ENCODE data around the gene RNF220. TPM values are rescaled to one million over a fixed set of nuclear protein-coding genes. Genes with fewer than 3 reads are reported as not detected.

RNF220 gene
- total and polyA plus RNA-seq, 2 of the 13 experiments (the other 11 are each of a cell fraction or from before 2014, with no cell fraction given) = 48.2 to 72.1 TPM

DNA sequence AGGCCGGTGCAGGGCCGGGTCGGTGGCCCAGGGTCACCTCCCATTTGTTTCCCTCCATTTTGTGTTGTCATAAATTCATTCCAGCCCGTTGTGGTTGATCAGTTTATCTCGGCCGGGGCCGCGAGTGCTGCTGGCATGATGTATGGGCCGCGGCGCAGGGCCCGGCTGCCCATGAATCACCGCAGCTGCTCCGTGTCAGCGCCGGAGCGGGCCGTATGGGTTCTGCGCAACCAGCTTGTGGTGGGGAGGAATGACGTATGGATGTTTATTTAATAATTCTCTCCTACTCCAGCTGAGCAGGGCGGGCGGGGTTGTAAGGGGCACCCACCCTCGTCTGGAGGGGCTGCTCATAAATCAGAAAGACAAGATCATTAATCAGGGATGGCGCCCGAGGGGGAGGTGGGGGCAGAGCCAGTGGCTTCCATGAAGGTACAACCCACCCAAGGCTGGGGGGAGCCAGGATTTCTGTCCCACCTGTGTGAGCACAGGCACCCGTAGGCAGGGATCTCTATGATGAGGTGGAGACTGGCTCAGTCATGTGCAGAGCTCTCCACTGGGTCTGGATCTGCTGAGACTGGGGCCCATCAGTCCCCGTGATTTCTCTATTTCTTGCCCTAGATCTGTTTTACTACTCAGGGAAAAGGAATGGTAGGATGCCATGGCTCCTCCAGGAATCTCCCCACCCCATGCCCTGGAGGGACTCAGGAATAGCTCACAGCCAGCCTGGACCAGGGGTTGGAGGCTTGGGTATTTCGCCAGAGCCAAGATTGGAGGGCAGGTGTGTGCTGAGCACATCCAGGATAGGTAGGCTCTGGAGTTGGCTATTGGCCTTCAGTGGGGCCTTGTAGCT is 241.4 kb downstream of the RNF220 start:
- intact Hi-C loops (cut with micrococcal nuclease; ENCODE audit: unreplicated experiment) = no loop called here
- Histone ChIP-seq H3K27me3 (ENCODE audit: control insufficient read depth in 1 of 2, insufficient read depth in 2 of 2, low read length in 2 of 2) (no peaks in the 10 kb centered on the region), H3K4me3 (replicated peaks in 1 of 3; ENCODE audit: insufficient read depth in 1 of 3, low read depth in 2 of 3, low read length in 3 of 3) (no peak overlapping the region), H2AFZ (ENCODE audit: low read length) (no peak overlapping the region), H4K20me1 (ENCODE audit: insufficient read depth, low read length) (no peaks in the 10 kb centered on the region), H3K36me3 (replicated peaks in 1 of 2; ENCODE audit: control insufficient read depth in 1 of 2, insufficient read depth in 2 of 2, low read length in 2 of 2) (peaks cover 55 to 93% of the 10 kb centered on the region in 2 experiments), H3K9me3 (ENCODE audit: low read length) (no peaks in the 10 kb centered on the region), H3K9ac (ENCODE audit: insufficient read depth, low read depth, low read length) (no peak overlapping the region), H3K4me1 (ENCODE audit: insufficient read depth, low read length) (no peaks in the 10 kb centered on the region), H3K4me2 (ENCODE audit: low read depth, low read length) (no peak overlapping the region), H3K27ac (ENCODE audit: extremely low read length, insufficient read depth, low read length) (no peak overlapping the region), H3K79me2 (ENCODE audit: insufficient read depth, low read length) (no peaks in the 10 kb centered on the region)
- ATAC-seq (no peak), FAIRE-seq (no peak), DNase-seq (ENCODE audit: low spot score) (no peak)
- ChIA-PET POLR2A (interaction anchor here (1.8 to 4.2 kb wide), 2 partner anchors 10 to 14 kb away, joined by 5 to 25 read pairs; no protein-coding TSS in a partner anchor), CTCF (ENCODE audit: low intra/inter-chr PET ratio, low total read pairs) (no interaction called here)
- TF ChIP-seq SOX6 (IDR thresholded peaks at IDR 0.05) (no peak), SOX6 (CRISPR knock-in tag; IDR thresholded peaks at IDR 0.05) (no peak), AGO2 (optimal IDR thresholded peaks at IDR 0.05; ENCODE audit: low read depth, low read length) (peak; percentile 41)
- in situ Hi-C loops (cut with HindIII; ENCODE audit: extremely low pct_ligation_motif_present, low pct_unique_long_range_greater_than_20kb) = no loop called here
- BruUV-seq (replicated peaks) = no TSS peak
- WGBS (ENCODE audit: low lambda C conversion rate) = 96% methylated on average over 28 of the region's 28 CpGs

DNA sequence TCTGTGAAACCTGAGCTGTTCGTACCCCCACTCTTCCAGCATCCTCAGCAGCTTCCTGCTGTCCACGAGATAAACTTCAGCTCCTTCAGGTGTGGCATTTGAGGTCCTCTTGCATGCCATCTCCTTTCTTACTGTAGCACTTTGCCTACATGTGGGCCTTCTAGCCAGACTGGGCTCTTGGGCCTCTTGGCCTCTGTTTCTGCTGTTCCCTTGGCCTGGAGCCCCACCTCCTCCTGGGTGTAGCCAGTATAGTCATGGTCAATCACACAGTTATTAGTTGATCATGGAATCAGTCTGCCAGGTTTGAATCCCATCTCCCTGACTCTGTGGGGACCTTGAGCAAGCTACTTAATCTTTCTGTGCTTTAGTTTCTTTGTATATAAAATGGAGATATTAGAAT is 242.8 kb downstream of the RNF220 start:
- Histone ChIP-seq H3K79me2 (ENCODE audit: insufficient read depth, low read length) (no peaks in the 10 kb centered on the region), H3K4me3 (replicated peaks in 1 of 3; ENCODE audit: insufficient read depth in 1 of 3, low read depth in 2 of 3, low read length in 3 of 3) (no peak overlapping the region), H3K27me3 (ENCODE audit: control insufficient read depth in 1 of 2, insufficient read depth in 2 of 2, low read length in 2 of 2) (no peaks in the 10 kb centered on the region), H3K27ac (ENCODE audit: extremely low read length, insufficient read depth, low read length) (no peak overlapping the region), H3K4me1 (ENCODE audit: insufficient read depth, low read length) (no peaks in the 10 kb centered on the region), H3K36me3 (replicated peaks in 1 of 2; ENCODE audit: control insufficient read depth in 1 of 2, insufficient read depth in 2 of 2, low read length in 2 of 2) (peaks cover 49 to 80% of the 10 kb centered on the region in 2 experiments), H3K9ac (ENCODE audit: insufficient read depth, low read depth, low read length) (no peak overlapping the region), H3K4me2 (ENCODE audit: low read depth, low read length) (no peak overlapping the region), H3K9me3 (ENCODE audit: low read length) (no peaks in the 10 kb centered on the region), H2AFZ (ENCODE audit: low read length) (no peak overlapping the region), H4K20me1 (ENCODE audit: insufficient read depth, low read length) (no peaks in the 10 kb centered on the region)
- no peak for DNase-seq (ENCODE audit: low spot score)
- ATAC-seq = no peak
- 97% methylated on average over 2 of the region's 2 CpGs for WGBS (ENCODE audit: low lambda C conversion rate)
- POLR2A ChIA-PET = interaction anchor here (1.8 to 4.2 kb wide), 2 partner anchors 11 to 16 kb away, joined by 5 to 25 read pairs; no protein-coding TSS in a partner anchor
- CTCF ChIA-PET (ENCODE audit: low intra/inter-chr PET ratio, low total read pairs) = no interaction called here
- FAIRE-seq = no peak
- no TSS peak for BruUV-seq (replicated peaks)
- intact Hi-C loops (cut with micrococcal nuclease; ENCODE audit: unreplicated experiment) = no loop called here
- in situ Hi-C loops (cut with HindIII; ENCODE audit: extremely low pct_ligation_motif_present, low pct_unique_long_range_greater_than_20kb) = no loop called here
- no peak for TF ChIP-seq YY1 (IDR thresholded peaks at IDR 0.05; ENCODE audit: insufficient read depth, insufficient replicate concordance, low read depth, low read length)
- TF ChIP-seq, protein P1, sequence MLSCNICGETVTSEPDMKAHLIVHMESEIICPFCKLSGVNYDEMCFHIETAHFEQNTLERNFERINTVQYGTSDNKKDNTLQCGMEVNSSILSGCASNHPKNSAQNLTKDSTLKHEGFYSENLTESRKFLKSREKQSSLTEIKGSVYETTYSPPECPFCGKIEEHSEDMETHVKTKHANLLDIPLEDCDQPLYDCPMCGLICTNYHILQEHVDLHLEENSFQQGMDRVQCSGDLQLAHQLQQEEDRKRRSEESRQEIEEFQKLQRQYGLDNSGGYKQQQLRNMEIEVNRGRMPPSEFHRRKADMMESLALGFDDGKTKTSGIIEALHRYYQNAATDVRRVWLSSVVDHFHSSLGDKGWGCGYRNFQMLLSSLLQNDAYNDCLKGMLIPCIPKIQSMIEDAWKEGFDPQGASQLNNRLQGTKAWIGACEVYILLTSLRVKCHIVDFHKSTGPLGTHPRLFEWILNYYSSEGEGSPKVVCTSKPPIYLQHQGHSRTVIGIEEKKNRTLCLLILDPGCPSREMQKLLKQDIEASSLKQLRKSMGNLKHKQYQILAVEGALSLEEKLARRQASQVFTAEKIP (CRISPR knock-in tag; IDR thresholded peaks at IDR 0.05; ENCODE audit: borderline replicate concordance) = no peak
- TF ChIP-seq, protein P2, sequence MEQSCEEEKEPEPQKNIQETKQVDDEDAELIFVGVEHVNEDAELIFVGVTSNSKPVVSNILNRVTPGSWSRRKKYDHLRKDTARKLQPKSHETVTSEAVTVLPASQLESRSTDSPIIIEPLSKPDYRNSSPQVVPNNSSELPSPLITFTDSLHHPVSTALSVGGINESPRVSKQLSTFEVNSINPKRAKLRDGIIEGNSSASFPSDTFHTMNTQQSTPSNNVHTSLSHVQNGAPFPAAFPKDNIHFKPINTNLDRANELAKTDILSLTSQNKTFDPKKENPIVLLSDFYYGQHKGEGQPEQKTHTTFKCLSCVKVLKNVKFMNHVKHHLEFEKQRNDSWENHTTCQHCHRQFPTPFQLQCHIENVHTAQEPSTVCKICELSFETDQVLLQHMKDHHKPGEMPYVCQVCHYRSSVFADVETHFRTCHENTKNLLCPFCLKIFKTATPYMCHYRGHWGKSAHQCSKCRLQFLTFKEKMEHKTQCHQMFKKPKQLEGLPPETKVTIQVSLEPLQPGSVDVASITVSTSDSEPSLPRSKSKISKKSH (CRISPR knock-in tag; IDR thresholded peaks at IDR 0.05; ENCODE audit: borderline replicate concordance) = no peak
